ENCODE data around the gene OXNAD1.

OXNAD1 gene

GRCh38 chr3:16264708-16265454 lies at the start of gene OXNAD1, which contains the start of gene DPH3:
Gene OXNAD1, plus strand, starts transcription at chr3:16265212. Its CDS starts 5,741 bp downstream, at chr3:16270953.
Gene DPH3, minus strand, starts transcription at chr3:16264943. Its CDS starts 67 bp downstream, at chr3:16264876.
- peak; percentile 99 for DNase-seq (ENCODE audit: low read depth in 2 of 2)

GRCh38 chr3:16216373-16216935 lies 48.6 kb upstream of the OXNAD1 start:
- no peak for DNase-seq (ENCODE audit: low read depth in 2 of 2)

- no peak for DNase-seq (ENCODE audit: low read depth in 2 of 2)
Measured at GRCh38 chr3:16219777-16220176, 45.2 kb upstream of the OXNAD1 start.

GRCh38 chr3:16221990-16222389 lies 43.0 kb upstream of the OXNAD1 start:
- DNase-seq (ENCODE audit: low read depth in 2 of 2), result no peak

- DNase-seq (ENCODE audit: low read depth in 2 of 2), result no peak
Measured at GRCh38 chr3:16222547-16222946, 42.5 kb upstream of the OXNAD1 start.

GRCh38 chr3:16224325-16224724 lies 40.7 kb upstream of the OXNAD1 start:
- no peak for DNase-seq (ENCODE audit: low read depth in 2 of 2)

- no peak for DNase-seq (ENCODE audit: low read depth in 2 of 2)
Measured at GRCh38 chr3:16227566-16227965, 37.4 kb upstream of the OXNAD1 start.

- DNase-seq (ENCODE audit: low read depth in 2 of 2), result no peak
Measured at GRCh38 chr3:16229681-16230080, 35.3 kb upstream of the OXNAD1 start.

GRCh38 chr3:16231983-16232382 lies 33.0 kb upstream of the OXNAD1 start:
- DNase-seq (ENCODE audit: low read depth in 2 of 2), result no peak

- no peak for DNase-seq (ENCODE audit: low read depth in 2 of 2)
Measured at GRCh38 chr3:16233806-16234205, 31.2 kb upstream of the OXNAD1 start.

GRCh38 chr3:16234281-16234680 lies 30.7 kb upstream of the OXNAD1 start:
- DNase-seq (ENCODE audit: low read depth in 2 of 2), result no peak

- DNase-seq (ENCODE audit: low read depth in 2 of 2), result no peak
Measured at GRCh38 chr3:16236030-16236639, 28.9 kb upstream of the OXNAD1 start.

GRCh38 chr3:16236856-16237393 lies 28.1 kb upstream of the OXNAD1 start:
- DNase-seq (ENCODE audit: low read depth in 2 of 2), result no peak

GRCh38 chr3:16239086-16239770 lies 25.8 kb upstream of the OXNAD1 start:
- DNase-seq (ENCODE audit: low read depth in 2 of 2), result no peak

GRCh38 chr3:16239780-16240179 lies 25.2 kb upstream of the OXNAD1 start:
- no peak for DNase-seq (ENCODE audit: low read depth in 2 of 2)

- DNase-seq (ENCODE audit: low read depth in 2 of 2), result no peak
Measured at GRCh38 chr3:16240229-16241023, 24.6 kb upstream of the OXNAD1 start.

- no peak for DNase-seq (ENCODE audit: low read depth in 2 of 2)
Measured at GRCh38 chr3:16241225-16241624, 23.8 kb upstream of the OXNAD1 start.

- DNase-seq (ENCODE audit: low read depth in 2 of 2), result no peak
Measured at GRCh38 chr3:16242177-16242576, 22.8 kb upstream of the OXNAD1 start.

- peak in 1 of 2 donors; percentile 8 for DNase-seq (ENCODE audit: low read depth in 2 of 2)
Measured at GRCh38 chr3:16243706-16244490, 21.1 kb upstream of the OXNAD1 start.

- no peak for DNase-seq (ENCODE audit: low read depth in 2 of 2)
Measured at GRCh38 chr3:16245609-16246008, 19.4 kb upstream of the OXNAD1 start.

All from stimulated activated CD4-positive, alpha-beta T cell treated with anti-CD3 and anti-CD28 coated beads, Interleukin-15, amount 100 ng/mL, for 48 hours (primary cell).